SU-DHL-6 (cell line): Measurements from ENCODE around the gene HLA-B.

ENCODE experiments used
- EZH2phosphoT487 ChIP-seq: fragments of 200-600 bp; sonication (generic), shearing (Covaris generic); conservative IDR thresholded peaks from 2 replicates; pipeline ENCODE4 v1.6.1; 2018; ENCODE audit warnings: mild to moderate bottlenecking, antibody characterized with exemption, low read length, moderate library complexity, mixed read lengths
- TF ChIP-seq, protein P1 (sequence below): fragments of 200-600 bp; sonication (generic); IDR thresholded peaks from one replicate; pipeline ENCODE4 v1.5.1; 2017; ENCODE audit warnings: antibody characterized with exemption, mild to moderate bottlenecking, low read length, moderate library complexity; ENCODE audit not compliant: insufficient read depth, poor library complexity, severe bottlenecking

DNA sequence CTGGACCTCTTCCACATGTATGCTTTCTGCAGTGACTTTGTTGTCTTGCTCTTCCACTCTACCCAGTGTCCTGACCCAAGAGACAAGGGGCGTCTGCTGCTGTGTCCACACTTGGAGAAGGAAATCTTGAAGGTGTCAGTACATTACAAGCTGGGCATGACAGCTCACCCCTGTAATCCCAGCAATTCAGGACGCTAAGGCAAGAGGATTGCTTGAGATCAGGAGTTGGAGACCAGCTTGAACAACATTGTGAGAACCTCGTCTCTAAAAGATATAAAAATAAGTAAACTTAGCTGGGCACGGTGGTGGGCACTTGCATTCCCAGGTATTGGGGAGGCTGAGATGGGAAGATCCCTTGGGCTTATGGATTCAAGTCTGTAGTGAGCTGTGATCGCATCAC, 5.8 kb upstream of the HLA-B start:
- TF ChIP-seq, protein P1, sequence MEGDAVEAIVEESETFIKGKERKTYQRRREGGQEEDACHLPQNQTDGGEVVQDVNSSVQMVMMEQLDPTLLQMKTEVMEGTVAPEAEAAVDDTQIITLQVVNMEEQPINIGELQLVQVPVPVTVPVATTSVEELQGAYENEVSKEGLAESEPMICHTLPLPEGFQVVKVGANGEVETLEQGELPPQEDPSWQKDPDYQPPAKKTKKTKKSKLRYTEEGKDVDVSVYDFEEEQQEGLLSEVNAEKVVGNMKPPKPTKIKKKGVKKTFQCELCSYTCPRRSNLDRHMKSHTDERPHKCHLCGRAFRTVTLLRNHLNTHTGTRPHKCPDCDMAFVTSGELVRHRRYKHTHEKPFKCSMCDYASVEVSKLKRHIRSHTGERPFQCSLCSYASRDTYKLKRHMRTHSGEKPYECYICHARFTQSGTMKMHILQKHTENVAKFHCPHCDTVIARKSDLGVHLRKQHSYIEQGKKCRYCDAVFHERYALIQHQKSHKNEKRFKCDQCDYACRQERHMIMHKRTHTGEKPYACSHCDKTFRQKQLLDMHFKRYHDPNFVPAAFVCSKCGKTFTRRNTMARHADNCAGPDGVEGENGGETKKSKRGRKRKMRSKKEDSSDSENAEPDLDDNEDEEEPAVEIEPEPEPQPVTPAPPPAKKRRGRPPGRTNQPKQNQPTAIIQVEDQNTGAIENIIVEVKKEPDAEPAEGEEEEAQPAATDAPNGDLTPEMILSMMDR: no peak
- TF ChIP-seq EZH2phosphoT487: no peak
